NB4 (cell line): Measurements from ENCODE around the gene SMDT1.

Source experiments
- CTCF ChIP-seq: IDR thresholded peaks from one replicate; pipeline ENCODE4 v1.5.1; 2012; ENCODE audit warnings: low read depth, low read length
- POLR2A ChIP-seq: IDR thresholded peaks from 2 replicates; pipeline ENCODE4 v1.6.1; 2011; ENCODE audit warnings: mild to moderate bottlenecking; ENCODE audit not compliant: insufficient read length; ENCODE audit errors: extremely low read depth

GRCh38 chr22:42131562-42131961 is 52.1 kb downstream of the SMDT1 start:
- TF ChIP-seq POLR2A (no peak), CTCF (no peak)
